NCI-H1436 treated with DMSO at 0.1 percent for 48 hours (cell line): Measurements from ENCODE around the gene EPX.

Source experiments
- DNase-seq: peaks from one replicate; lab custom pipeline; 2025; lab: John Stamatoyannopoulos, UW

EPX gene

DNA sequence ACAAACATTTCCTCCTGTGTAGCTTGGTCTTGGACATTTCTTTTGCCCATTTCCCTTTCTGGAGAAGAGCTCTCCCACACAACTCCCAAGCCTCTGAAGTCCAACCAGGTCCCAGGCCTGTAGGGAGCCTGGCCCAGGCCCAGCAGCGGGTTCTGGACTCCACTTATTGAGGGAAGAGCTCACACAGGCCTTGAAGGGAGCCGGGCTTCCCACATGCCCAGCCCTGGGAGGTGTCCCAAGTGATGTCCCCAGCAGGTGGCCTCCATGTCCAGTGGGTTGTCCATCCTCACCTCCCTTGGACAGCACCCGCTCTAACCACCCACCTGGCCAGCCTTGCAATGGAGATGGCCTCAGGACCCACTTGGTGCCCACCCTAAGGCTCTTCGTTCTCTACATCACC lies 5.9 kb upstream of the EPX start:
- DNase-seq: no peak

DNA sequence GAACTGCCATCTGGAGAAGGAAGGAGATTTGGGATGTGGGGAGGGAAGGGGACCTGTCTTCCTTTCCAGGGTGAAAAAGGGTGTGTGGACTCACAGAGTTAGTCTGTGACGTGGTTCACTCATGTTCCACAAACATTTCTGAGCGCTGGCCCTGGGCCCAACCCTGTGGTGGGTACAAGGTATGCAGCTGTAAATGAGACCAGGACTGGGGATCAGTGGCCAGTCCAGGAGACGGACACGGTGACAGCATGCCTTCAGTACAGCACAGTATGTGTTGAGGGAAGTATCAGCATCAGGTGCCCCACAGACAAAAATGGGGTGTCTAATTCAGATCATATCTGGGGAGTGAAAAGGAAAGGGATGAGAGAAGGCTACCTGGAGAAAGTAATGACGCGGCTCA lies 5.5 kb upstream of the EPX start:
- DNase-seq: no peak

DNA sequence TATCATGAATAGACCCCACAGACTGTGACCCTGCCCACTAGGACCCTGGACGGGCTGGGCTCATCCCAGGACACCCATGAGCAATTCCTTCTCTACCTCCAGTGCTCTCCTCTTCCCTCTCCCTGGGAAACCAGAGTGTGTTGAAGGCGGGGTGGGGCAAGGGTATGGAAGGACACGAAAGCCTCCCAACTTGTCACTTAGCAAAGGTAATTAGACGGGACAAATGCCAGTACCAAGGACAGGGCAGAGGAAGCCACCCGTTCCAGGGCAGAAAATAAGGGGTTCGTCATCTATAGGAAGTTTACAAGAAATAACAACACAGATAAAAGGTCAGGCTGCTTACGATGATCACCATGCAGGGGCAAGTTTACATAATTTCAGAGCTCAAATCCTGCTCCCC lies 4.9 kb upstream of the EPX start:
- DNase-seq: no peak

DNA sequence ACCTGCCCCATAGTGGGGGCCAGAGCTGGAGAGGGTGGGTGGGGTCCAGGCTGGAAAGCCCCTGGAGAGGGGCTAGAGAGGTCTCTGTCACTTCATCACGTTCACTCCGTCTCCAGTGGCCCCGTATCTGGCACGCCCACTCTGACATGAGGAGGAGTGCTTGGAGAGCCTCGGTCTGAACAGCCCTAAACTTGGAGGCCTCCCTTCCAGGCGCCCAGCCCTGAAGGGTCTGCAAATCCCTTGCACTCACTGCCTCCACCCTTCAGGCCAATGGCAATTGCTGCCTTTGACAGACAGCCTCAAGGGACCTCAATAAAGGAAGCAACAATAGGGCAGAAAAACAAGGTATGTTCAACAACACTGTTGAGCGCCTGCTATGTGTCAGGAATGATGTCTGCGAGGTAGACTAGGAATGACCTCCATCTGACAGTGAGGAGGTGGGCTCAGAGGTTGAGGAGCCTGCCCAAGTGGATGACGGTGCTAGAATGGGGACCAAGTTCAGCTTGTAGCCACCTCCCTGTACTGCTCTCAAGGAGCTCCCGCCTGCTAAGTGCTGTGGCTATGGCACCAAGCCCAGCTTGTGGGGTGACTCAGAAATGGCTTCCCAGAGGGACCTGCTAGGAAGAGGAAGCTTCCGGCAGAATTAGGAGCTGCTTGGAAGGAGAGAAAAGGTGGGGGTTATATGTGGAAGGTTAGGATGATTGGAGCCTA lies 2.9 kb upstream of the EPX start:
- peak; percentile 22 for DNase-seq

GRCh38 chr17:58191241-58191896 lies 1.2 kb upstream of the EPX start:
- no peak for DNase-seq

- no peak for DNase-seq
Observed at GRCh38 chr17:58193641-58194255, 1.2 kb downstream of the EPX start.

GRCh38 chr17:58195518-58196123 lies 3.1 kb downstream of the EPX start:
- DNase-seq: no peak

DNA sequence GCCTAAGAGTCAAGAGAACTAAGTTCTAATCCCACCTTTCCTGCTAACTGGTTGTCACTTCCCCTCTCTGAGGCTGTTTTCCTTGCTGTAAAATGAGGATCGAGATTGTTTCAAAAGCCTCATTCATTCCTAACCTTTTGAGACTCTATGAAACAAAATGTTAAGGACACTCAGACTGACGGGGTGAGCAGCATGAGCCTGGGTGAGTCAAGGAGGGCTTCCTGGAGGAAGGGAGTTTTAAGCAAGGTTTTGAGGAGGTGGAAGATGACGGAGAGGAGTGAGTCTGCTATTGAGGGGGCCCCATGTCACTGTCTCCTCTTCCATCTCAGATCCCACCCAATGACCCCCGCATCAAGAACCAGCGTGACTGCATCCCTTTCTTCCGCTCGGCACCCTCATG lies 4.1 kb downstream of the EPX start:
- DNase-seq: no peak

GRCh38 chr17:58200024-58200633 lies 7.6 kb downstream of the EPX start:
- no peak for DNase-seq

DNA sequence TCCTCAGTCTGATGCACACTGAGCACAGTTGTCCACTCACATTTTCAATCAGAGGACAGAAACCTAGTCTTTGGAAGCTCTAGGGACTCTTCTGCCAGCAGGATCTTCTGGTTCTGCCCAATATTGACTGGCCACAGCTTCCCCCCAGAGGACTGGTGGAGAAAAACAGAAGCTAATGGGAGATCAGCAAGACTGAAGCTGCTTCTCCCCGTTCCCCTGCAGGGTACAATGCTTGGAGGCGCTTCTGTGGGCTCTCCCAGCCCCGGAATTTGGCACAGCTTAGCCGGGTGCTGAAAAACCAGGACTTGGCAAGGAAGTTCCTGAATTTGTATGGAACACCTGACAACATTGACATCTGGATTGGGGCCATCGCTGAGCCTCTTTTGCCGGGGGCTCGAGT lies 10.3 kb downstream of the EPX start:
- DNase-seq: no peak

DNA sequence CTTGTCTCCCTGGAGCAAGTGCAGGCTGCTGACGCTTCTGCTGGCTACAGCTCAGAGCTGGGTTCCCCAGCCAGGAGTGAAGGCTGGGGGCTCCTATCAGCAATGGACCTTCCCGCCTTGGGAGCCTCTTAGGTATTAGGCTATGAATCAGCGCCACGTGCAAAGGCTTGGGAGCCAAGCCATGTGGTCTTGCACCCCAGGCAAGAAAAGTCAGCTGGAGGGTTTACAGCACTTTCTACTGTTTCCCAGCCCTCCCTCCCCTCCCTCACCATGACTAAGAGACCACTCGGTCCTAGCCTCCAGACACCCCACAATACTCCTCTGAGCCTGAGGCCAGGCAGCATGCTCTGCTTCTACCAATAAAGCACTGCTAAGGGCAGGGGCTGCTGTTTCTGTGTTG lies 12.3 kb downstream of the EPX start:
- no peak for DNase-seq

DNA sequence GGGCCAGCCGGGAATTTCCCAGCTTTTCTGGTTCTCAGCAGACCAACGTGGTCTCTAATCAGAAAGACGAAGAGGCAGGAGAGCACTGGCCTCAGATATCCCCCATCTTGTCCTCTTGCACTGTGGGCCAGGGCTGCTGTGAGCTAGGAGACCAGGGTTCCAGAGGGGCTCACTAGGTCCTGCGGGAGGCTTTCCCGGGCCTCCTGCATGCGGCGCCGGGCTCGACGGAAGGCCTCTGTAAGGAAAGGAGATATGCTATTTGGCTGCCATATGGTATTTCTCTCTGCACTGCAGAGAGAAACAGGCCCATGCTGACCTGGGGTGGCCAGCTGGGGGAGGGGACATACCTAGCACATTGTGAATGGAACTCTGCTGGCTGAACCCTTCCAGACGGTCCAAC lies 13.4 kb downstream of the EPX start:
- no peak for DNase-seq

DNA sequence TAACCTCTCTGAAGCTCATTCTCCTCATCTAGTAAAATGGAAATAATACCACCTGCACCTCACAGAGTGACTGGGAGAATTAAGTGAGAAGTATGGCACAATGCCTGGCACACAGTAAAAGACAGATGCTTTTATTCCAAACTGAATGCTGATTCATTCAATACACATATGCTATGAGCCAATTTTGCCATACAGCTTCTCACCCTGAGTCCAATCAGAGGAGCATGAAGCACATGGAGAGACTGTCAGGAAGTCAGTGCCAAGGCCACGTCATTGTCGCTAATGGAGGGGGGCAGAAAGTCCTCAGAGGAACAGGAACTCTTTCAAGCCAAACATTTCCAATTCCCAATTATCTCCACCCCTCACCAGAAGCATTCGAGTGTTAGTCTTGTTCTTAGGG lies 14.9 kb downstream of the EPX start:
- no peak for DNase-seq

GRCh38 chr17:58208344-58208743 lies 15.8 kb downstream of the EPX start:
- DNase-seq: no peak

DNA sequence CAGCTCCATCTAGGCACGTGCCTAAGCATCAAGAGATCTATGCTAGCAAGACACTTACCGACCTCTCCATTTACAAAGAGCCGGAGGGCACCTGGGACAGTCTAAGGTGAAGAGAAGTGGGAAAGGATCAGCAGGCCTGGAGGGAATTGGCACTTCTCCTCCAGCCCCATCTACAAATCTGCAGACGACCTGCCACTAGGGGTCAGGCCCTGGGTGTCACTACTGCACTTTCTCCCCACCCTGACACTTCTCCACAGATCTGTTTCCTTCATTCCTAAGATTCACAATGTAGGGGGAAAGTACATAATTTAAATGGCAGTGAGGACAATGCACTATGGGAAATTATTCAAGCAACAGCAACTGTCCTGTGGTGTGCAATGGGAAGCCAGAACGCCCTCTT lies 18.4 kb downstream of the EPX start:
- no peak for DNase-seq

GRCh38 chr17:58215685-58216084 lies 23.2 kb downstream of the EPX start:
- DNase-seq: no peak

GRCh38 chr17:58217766-58218165 lies 25.2 kb downstream of the EPX start:
- DNase-seq: no peak

- peak; percentile 79 for DNase-seq
Observed at GRCh38 chr17:58219007-58219788, 26.7 kb downstream of the EPX start, which contains the start of gene MKS1. Gene MKS1 (minus strand): TSS chr17:58219255. CDS start chr17:58219230, 25 bp downstream.

GRCh38 chr17:58219789-58220183 lies 27.3 kb downstream of the EPX start:
- no peak for DNase-seq

DNA sequence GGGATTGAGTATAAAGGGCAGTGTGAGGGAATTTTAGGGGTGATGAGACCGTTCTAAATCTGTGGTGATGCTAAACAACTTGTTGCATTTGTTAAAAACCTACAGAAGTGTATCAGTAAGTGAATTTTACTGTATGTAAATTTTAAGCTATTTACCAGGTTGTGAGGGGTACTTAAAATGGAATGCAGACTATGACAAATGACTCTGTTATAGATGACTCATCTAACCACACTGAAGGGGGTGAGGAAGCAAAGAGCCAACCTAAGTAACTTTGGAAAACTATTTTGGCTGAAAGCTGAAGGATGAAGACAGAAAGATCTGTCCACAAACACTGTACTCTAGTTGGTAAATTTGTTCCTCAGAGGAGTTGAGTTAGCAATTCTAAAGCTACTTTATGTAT lies 31.8 kb downstream of the EPX start:
- no peak for DNase-seq

DNA sequence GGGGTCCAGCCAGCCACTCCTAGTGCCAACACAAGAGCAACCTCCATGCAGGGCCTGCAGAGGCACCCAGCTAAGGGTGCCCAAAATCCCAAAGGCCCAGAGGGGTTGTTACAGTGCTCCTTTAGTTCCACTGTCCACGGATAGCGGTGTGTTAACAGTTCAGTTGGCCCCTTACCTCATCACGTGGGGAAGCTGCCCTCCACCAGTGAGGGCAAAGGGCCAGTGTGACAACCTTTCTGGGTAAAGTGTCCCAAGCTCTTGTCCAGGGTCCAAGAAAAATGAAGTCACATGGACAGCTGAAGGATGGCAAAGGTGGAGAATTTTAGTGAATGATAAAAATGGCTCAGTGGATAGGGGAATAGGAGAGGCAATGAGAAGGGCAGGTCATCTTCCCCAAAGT lies 35.2 kb downstream of the EPX start:
- no peak for DNase-seq

- DNase-seq: no peak
Observed at GRCh38 chr17:58228679-58229078, 36.2 kb downstream of the EPX start.
